Skeletal muscle satellite cell (primary cell): Measurements from ENCODE around the gene THUMPD1. TPM values are rescaled to one million over a fixed set of nuclear protein-coding genes. Genes with fewer than 3 reads are reported as not detected.
A peak's percentile ranks its signal among the peaks of the same experiment; 100 is the strongest.

Source experiments
- H3K27me3 ChIP-seq: 2 replicates; pipeline ENCODE4 v1.7.0; 2013; ENCODE audit warnings: low read length; ENCODE audit not compliant: control insufficient read depth, insufficient read depth
- H3K36me3 ChIP-seq: 2 replicates; pipeline ENCODE4 v1.7.0; 2013; ENCODE audit warnings: mild to moderate bottlenecking, control low read depth, low read length; ENCODE audit not compliant: insufficient read depth
- H3K4me1 ChIP-seq: 2 replicates; pipeline ENCODE4 v1.7.0; 2013; ENCODE audit warnings: low read length; ENCODE audit not compliant: control insufficient read depth, insufficient read depth
- H3K4me2 ChIP-seq: 2 replicates; pipeline ENCODE4 v1.7.0; 2013; ENCODE audit warnings: mild to moderate bottlenecking, low read length
- H3K4me3 ChIP-seq: 2 replicates; pipeline ENCODE4 v1.7.0; 2013; ENCODE audit warnings: low read length
- H3K9ac ChIP-seq: 2 replicates; pipeline ENCODE4 v1.7.0; 2013; ENCODE audit warnings: mild to moderate bottlenecking, low read depth, low read length, moderate library complexity
- H3K9me3 ChIP-seq: replicated peaks from 2 replicates; pipeline ENCODE4 v1.7.0; 2013; ENCODE audit warnings: mild to moderate bottlenecking, control low read depth, low read length
- total RNA-seq: library from RNA; depleted of rRNA; stranded (reverse); fragments of >200 nt; gene quantifications from 2 replicates; pipeline ENCODE4 v1.2.3, GENCODE V29; 2012; rRNA removed

THUMPD1 gene, protein sequence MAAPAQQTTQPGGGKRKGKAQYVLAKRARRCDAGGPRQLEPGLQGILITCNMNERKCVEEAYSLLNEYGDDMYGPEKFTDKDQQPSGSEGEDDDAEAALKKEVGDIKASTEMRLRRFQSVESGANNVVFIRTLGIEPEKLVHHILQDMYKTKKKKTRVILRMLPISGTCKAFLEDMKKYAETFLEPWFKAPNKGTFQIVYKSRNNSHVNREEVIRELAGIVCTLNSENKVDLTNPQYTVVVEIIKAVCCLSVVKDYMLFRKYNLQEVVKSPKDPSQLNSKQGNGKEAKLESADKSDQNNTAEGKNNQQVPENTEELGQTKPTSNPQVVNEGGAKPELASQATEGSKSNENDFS
- total RNA-seq = 47.0 and 51.5 TPM in 2 replicates

GRCh38 chr16:20741554-20742285 lies at the start of gene THUMPD1:
TSS of gene THUMPD1 (minus strand) at chr16:20741818. CDS start at chr16:20741739, 79 bp downstream.
- H3K27me3 ChIP-seq = no peaks in the 10 kb centered on the region
- peaks cover 8% of the 10 kb centered on the region for H3K4me1 ChIP-seq
- peak within 1 kb of the TSS; percentile 95 for H3K4me3 ChIP-seq
- H3K9ac ChIP-seq = peak within 1 kb of the TSS; percentile 92
- no peaks in the 10 kb centered on the region for H3K9me3 ChIP-seq
- peak within 1 kb of the TSS; percentile 98 for H3K4me2 ChIP-seq
- H3K36me3 ChIP-seq = peaks cover 22% of the 10 kb centered on the region

DNA sequence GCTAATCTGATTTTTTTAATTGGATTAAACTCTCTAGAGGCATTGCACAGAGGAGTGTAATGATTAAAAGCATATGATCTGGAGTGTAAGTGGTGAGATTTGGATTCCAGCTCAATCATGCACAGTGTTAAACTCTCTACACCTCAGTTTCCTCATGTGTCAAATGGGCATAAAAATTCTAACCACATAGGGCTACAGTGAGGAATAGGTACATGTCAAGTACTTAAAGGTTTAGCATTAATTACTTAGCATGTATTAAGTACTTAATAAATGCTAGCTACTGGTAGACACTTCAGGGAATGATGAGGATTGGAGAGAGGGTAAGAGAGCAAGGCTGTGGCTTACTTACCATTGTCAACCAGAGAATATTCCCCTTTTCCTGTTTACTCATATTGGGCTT lies 47.5 kb upstream of the THUMPD1 start:
- H3K27me3 ChIP-seq = no peaks in the 10 kb centered on the region
- no peaks in the 10 kb centered on the region for H3K9me3 ChIP-seq
- no peak overlapping the region for H3K4me2 ChIP-seq
- no peak overlapping the region for H3K9ac ChIP-seq
- H3K36me3 ChIP-seq = no peaks in the 10 kb centered on the region
- H3K4me1 ChIP-seq = peaks cover 5% of the 10 kb centered on the region
- H3K4me3 ChIP-seq = no peak overlapping the region

GRCh38 chr16:20784204-20784603 lies 42.6 kb upstream of the THUMPD1 start:
- Histone ChIP-seq H3K4me3 (no peak overlapping the region), H3K36me3 (no peaks in the 10 kb centered on the region), H3K27me3 (no peaks in the 10 kb centered on the region), H3K4me2 (no peak overlapping the region), H3K9me3 (no peaks in the 10 kb centered on the region), H3K4me1 (no peaks in the 10 kb centered on the region), H3K9ac (no peak overlapping the region)

DNA sequence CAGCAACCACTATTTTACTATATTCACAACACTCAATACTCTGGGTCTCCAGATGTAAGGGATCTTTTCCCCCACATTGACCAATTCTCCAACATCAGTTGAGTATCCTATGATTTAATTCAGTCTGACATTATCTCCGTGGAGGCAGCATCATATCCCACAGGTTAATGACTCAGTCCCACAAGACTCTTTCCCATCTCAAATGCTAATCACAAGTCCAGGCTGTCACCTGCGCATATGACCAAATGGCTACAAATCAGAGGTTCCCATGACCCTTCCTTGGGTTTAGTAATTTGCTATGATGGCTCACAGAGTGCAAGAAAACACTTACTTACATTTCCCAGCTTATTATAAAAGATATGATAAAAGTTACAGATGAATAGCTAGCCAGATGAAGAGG lies 40.9 kb upstream of the THUMPD1 start:
- Histone ChIP-seq H3K4me3 (no peak overlapping the region), H3K36me3 (no peaks in the 10 kb centered on the region), H3K4me1 (no peaks in the 10 kb centered on the region)

DNA sequence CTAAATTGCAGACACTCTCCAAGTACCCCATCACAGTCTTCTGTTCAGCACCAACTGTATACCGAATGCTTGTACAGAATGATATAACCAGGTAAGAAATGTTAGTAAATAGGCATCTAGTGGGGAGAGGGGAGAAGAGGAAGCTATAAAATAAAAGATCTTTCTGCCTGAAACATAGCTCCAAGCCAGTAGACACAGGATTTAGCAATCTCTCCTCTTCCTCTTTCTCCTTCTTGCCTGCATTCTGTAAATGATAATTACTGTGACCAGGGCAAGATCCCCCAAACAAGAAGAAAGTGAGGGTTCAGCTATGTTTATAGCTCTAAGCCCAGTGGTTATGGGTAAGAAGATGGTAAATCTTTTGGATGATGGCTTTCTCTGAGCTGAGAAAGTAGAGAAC lies 40.1 kb upstream of the THUMPD1 start:
- Histone ChIP-seq H3K4me2 (no peak overlapping the region), H3K36me3 (no peaks in the 10 kb centered on the region), H3K4me1 (no peaks in the 10 kb centered on the region)

More for the DNA sequence above, 40.9 kb upstream of the THUMPD1 start:
- no peaks in the 10 kb centered on the region for H3K9me3 ChIP-seq
- no peaks in the 10 kb centered on the region for H3K27me3 ChIP-seq
- H3K4me2 ChIP-seq = no peak overlapping the region
- H3K9ac ChIP-seq = no peak overlapping the region

GRCh38 chr16:20774703-20775362 lies 33.2 kb upstream of the THUMPD1 start:
- H3K9ac ChIP-seq = no peak overlapping the region
- H3K4me1 ChIP-seq = no peaks in the 10 kb centered on the region
- no peaks in the 10 kb centered on the region for H3K27me3 ChIP-seq
- no peaks in the 10 kb centered on the region for H3K9me3 ChIP-seq
- H3K36me3 ChIP-seq = no peaks in the 10 kb centered on the region
- H3K4me3 ChIP-seq = no peak overlapping the region
- H3K4me2 ChIP-seq = no peak overlapping the region

More for the DNA sequence above, 40.1 kb upstream of the THUMPD1 start:
- Histone ChIP-seq H3K27me3 (no peaks in the 10 kb centered on the region), H3K9ac (no peak overlapping the region), H3K4me3 (no peak overlapping the region), H3K9me3 (no peaks in the 10 kb centered on the region)

DNA sequence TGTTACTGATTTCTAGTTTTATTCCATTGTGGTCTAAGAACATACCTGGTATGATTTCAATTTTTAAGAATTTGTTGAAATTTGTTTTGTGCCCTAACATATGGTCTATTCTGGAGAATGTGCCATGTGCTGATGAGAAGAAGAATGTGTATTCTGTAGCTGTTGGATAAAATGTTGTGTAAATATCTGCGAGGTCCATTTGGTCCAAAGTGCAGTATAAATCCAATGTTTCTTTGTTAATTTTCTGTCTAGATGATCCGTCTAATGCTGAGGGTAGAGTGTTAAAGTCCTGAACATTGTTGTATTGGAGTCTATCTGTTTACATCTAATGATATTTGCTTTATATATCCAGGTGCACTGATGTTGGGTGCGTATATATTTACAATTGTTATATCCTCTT lies 32.1 kb upstream of the THUMPD1 start:
- Histone ChIP-seq H3K4me2 (no peak overlapping the region), H3K9ac (no peak overlapping the region), H3K4me1 (no peaks in the 10 kb centered on the region), H3K36me3 (no peaks in the 10 kb centered on the region), H3K27me3 (no peaks in the 10 kb centered on the region), H3K9me3 (no peaks in the 10 kb centered on the region), H3K4me3 (no peak overlapping the region)

DNA sequence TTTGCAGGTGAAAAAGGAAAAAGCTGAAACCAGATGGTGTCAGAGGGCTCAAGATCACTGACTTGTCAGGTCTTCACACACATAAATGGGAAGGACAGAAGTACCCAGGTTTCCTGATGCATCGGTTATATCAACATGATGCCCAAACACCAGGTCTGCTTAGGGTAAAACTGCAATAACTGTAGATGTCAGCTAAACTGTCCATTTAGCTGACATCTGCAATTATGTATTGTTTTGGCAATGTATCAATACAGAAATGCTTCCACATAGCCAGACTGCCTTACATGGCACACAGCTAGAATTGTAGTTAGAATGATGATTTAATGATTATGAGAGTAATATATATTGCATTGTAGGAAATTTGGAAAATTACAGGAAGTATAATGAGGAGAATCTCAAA lies 27.2 kb upstream of the THUMPD1 start:
- no peaks in the 10 kb centered on the region for H3K4me1 ChIP-seq
- H3K9ac ChIP-seq = no peak overlapping the region
- no peak overlapping the region for H3K4me2 ChIP-seq
- H3K9me3 ChIP-seq = no peaks in the 10 kb centered on the region
- H3K27me3 ChIP-seq = peaks cover 6% of the 10 kb centered on the region
- no peaks in the 10 kb centered on the region for H3K36me3 ChIP-seq
- no peak overlapping the region for H3K4me3 ChIP-seq

- no peaks in the 10 kb centered on the region for H3K4me1 ChIP-seq
- H3K4me3 ChIP-seq = no peak overlapping the region
- no peaks in the 10 kb centered on the region for H3K9me3 ChIP-seq
- no peaks in the 10 kb centered on the region for H3K36me3 ChIP-seq
- H3K4me2 ChIP-seq = no peak overlapping the region
- peaks cover 6% of the 10 kb centered on the region for H3K27me3 ChIP-seq
- H3K9ac ChIP-seq = no peak overlapping the region
Measured at GRCh38 chr16:20768121-20768520, 26.5 kb upstream of the THUMPD1 start.

DNA sequence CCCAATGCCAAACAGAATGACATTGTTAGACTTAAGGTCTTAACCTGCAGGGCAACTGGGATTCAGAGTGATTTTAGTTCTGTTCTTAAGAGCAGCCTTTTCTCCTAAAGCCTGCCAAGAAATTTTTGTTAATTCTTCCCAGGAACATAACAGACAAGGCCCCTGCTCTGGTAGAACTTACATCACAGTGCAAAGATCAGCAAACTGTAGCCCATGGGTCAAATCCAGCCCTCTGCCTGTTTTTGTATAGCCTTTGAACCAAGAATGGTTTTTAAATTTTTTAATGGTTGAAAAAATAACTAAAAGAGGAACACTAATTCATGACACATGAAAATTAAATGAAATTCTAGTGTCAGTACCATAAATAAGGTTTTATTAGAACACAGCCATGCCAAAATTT lies 26.0 kb upstream of the THUMPD1 start:
- Histone ChIP-seq H3K9ac (no peak overlapping the region), H3K4me1 (no peaks in the 10 kb centered on the region)

GRCh38 chr16:20766294-20766693 lies 24.7 kb upstream of the THUMPD1 start:
- peaks cover 8% of the 10 kb centered on the region for H3K27me3 ChIP-seq
- H3K4me2 ChIP-seq = no peak overlapping the region
- no peaks in the 10 kb centered on the region for H3K9me3 ChIP-seq
- H3K4me1 ChIP-seq = no peaks in the 10 kb centered on the region
- no peak overlapping the region for H3K9ac ChIP-seq
- H3K4me3 ChIP-seq = no peak overlapping the region
- H3K36me3 ChIP-seq = no peaks in the 10 kb centered on the region

More for the DNA sequence above, 26.0 kb upstream of the THUMPD1 start:
- Histone ChIP-seq H3K4me2 (no peak overlapping the region), H3K36me3 (no peaks in the 10 kb centered on the region), H3K27me3 (peaks cover 6% of the 10 kb centered on the region), H3K4me3 (no peak overlapping the region), H3K9me3 (no peaks in the 10 kb centered on the region)
